ENCODE data around the gene TMEM108.

The TMEM108 gene

DNA sequence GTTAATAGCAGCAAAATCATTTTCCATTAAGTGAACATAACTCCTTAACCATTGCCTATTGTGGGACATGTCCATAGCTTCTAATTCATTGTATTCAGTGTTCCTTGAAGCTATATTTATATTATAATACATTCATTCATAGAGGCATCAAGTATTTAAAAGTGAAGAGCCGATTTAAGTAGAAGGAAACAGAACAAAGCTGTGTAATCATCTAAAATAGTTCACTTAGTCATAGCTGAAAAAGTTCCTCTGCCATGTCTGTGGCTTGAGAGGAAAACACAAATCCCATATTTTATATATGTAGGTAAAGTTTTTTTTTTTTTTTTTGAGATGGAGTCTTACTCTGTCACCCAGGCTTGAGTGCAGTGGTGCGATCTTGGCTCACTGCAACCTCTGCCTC lies 54.5 kb downstream of the TMEM108 start:
- H3K27me3 ChIP-seq (replicated peaks; ENCODE audit: control insufficient read depth, insufficient read depth, low read length), result no peaks in the 10 kb centered on the region; the same call in 1 of the 2 replicates
- DNase-seq (ENCODE audit: extremely low read depth, insufficient read length), result no peak
- H3K4me3 ChIP-seq (replicated peaks; ENCODE audit: low read depth, low read length), result no peak overlapping the region
- H3K36me3 ChIP-seq (ENCODE audit: control insufficient read depth, insufficient read depth, low read length), result no peaks in the 10 kb centered on the region
- TF ChIP-seq, protein P1, sequence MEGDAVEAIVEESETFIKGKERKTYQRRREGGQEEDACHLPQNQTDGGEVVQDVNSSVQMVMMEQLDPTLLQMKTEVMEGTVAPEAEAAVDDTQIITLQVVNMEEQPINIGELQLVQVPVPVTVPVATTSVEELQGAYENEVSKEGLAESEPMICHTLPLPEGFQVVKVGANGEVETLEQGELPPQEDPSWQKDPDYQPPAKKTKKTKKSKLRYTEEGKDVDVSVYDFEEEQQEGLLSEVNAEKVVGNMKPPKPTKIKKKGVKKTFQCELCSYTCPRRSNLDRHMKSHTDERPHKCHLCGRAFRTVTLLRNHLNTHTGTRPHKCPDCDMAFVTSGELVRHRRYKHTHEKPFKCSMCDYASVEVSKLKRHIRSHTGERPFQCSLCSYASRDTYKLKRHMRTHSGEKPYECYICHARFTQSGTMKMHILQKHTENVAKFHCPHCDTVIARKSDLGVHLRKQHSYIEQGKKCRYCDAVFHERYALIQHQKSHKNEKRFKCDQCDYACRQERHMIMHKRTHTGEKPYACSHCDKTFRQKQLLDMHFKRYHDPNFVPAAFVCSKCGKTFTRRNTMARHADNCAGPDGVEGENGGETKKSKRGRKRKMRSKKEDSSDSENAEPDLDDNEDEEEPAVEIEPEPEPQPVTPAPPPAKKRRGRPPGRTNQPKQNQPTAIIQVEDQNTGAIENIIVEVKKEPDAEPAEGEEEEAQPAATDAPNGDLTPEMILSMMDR (IDR thresholded peaks at IDR 0.05; ENCODE audit: insufficient read depth, low read length, poor library complexity, severe bottlenecking), result no peak

DNA sequence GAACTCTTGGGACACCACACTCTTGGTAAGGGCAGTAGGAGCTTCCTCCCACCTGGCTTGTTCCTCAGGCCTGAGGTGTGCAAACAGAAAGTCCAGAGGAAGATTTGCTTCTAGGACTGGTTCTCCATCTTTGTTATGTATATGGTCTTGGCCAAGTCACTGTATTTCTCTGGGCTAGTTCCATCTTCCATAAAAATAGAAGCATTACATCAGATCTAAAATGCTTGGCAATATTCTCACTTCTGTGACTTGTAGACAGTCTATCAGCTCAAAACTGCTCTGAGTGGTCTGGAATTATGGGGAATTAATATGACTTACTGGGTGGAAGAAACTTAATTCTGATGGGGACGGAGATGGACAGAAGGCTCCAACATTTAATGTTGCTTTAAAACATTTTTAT lies 55.2 kb downstream of the TMEM108 start:
- H3K27me3 ChIP-seq (replicated peaks; ENCODE audit: control insufficient read depth, insufficient read depth, low read length), result no peaks in the 10 kb centered on the region; the same call in 1 of the 2 replicates
- TF ChIP-seq, protein P1 (IDR thresholded peaks at IDR 0.05; ENCODE audit: insufficient read depth, low read length, poor library complexity, severe bottlenecking), result no peak
- no peaks in the 10 kb centered on the region for H3K36me3 ChIP-seq (ENCODE audit: control insufficient read depth, insufficient read depth, low read length)
- H3K4me3 ChIP-seq (replicated peaks; ENCODE audit: low read depth, low read length), result no peak overlapping the region
- DNase-seq (ENCODE audit: extremely low read depth, insufficient read length), result no peak

DNA sequence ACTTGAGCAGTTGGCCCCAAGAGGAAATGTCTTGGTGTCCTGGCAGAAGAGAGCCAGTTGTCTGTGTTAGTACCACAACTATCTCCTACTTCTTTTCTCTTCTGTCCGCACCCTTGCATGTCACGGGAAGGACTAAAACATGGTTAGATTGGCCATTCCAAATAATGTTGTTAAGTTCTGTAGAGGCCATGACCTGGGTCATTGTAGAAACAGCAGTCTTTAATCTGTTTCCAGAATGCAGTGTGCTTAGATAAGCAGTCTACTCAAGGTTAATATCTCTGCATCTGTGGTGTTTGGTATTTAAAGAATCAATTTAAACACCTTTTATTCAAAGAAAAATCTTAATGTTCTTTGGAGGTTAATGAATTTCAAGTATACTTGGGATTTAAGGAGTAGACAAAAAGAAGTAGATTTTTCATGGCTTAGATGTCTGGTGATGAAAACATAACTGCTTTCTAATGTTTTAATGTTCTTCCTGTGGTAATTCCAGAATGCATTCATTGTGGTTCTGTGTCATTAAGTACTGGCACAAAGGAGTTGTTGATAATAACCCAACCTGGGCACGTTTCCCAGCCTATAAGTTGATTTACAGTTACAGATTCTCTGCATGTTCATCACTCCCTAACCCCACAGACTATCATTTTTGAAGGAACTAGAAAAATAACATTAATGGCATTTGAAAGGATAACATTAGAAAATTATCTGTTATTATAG lies 58.9 kb downstream of the TMEM108 start:
- H3K36me3 ChIP-seq (ENCODE audit: control insufficient read depth, insufficient read depth, low read length), result no peaks in the 10 kb centered on the region
- H3K4me3 ChIP-seq (replicated peaks; ENCODE audit: low read depth, low read length), result no peak overlapping the region
- H3K27me3 ChIP-seq (replicated peaks; ENCODE audit: control insufficient read depth, insufficient read depth, low read length), result no peaks in the 10 kb centered on the region
- TF ChIP-seq, protein P1 (IDR thresholded peaks at IDR 0.05; ENCODE audit: insufficient read depth, low read length, poor library complexity, severe bottlenecking), result no peak
- DNase-seq (ENCODE audit: extremely low read depth, insufficient read length), result no peak

DNA sequence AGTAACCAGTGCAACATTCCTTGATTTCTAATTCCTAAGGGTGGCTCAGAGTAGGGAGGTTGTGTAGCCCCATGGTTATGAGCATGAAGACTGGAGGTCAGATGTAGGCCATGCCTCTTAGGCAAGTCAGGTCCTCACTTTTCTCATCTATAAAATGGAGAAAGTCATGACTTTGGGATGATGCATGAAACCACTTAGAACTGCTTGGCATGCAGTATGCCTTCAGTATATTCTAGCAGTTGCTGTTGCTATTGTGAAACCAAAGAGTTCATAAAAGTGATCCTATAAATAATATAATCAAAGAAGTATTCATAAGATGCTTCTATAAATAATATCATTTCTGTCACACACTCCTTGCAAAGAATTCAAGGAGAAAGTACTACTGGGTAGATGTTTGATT lies 65.5 kb downstream of the TMEM108 start:
- no peak overlapping the region for H3K4me3 ChIP-seq (replicated peaks; ENCODE audit: low read depth, low read length)
- TF ChIP-seq, protein P1 (IDR thresholded peaks at IDR 0.05; ENCODE audit: insufficient read depth, low read length, poor library complexity, severe bottlenecking), result no peak
- H3K27me3 ChIP-seq (replicated peaks; ENCODE audit: control insufficient read depth, insufficient read depth, low read length), result no peaks in the 10 kb centered on the region
- no peaks in the 10 kb centered on the region for H3K36me3 ChIP-seq (ENCODE audit: control insufficient read depth, insufficient read depth, low read length)
- no peak for DNase-seq (ENCODE audit: extremely low read depth, insufficient read length)

DNA sequence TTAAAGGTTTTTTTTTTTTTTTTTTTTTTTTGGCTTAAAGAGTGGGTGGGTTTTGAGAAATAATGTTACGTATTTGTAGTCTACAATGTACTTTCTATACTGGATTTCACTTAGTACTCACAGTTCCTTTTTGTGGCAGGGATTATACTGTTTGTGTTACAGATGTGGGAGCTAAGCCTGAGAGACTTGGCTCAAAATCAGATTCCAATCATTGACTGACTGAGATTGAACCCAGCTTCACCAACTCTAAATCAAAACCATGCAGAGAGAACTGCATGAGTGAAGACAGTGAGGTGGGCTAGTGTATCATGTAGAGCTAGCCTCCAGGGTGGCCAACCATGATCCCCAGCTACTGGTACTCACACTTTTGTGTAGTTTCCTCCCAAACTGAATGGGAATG lies 68.0 kb downstream of the TMEM108 start:
- no peak overlapping the region for H3K4me3 ChIP-seq (replicated peaks; ENCODE audit: low read depth, low read length)
- no peak for DNase-seq (ENCODE audit: extremely low read depth, insufficient read length)
- no peaks in the 10 kb centered on the region for H3K36me3 ChIP-seq (ENCODE audit: control insufficient read depth, insufficient read depth, low read length)
- TF ChIP-seq, protein P1 (IDR thresholded peaks at IDR 0.05; ENCODE audit: insufficient read depth, low read length, poor library complexity, severe bottlenecking), result no peak
- H3K27me3 ChIP-seq (replicated peaks; ENCODE audit: control insufficient read depth, insufficient read depth, low read length), result no peaks in the 10 kb centered on the region; the same call in 1 of the 2 replicates

Measured in GM06990 (cell line).